HG02884 (cell line): ENCODE data around the gene HOXD4.
A peak's percentile ranks its signal among the peaks of the same experiment; 100 is the strongest.

ENCODE experiments used
- ATAC-seq: cut with Tn5 transposase; IDR thresholded peaks from one replicate; pipeline ENCODE4 v1.9.1; 2021; ENCODE audit warnings: mild to moderate bottlenecking, moderate library complexity; ENCODE audit not compliant: unreplicated experiment

The HOXD4 gene

DNA sequence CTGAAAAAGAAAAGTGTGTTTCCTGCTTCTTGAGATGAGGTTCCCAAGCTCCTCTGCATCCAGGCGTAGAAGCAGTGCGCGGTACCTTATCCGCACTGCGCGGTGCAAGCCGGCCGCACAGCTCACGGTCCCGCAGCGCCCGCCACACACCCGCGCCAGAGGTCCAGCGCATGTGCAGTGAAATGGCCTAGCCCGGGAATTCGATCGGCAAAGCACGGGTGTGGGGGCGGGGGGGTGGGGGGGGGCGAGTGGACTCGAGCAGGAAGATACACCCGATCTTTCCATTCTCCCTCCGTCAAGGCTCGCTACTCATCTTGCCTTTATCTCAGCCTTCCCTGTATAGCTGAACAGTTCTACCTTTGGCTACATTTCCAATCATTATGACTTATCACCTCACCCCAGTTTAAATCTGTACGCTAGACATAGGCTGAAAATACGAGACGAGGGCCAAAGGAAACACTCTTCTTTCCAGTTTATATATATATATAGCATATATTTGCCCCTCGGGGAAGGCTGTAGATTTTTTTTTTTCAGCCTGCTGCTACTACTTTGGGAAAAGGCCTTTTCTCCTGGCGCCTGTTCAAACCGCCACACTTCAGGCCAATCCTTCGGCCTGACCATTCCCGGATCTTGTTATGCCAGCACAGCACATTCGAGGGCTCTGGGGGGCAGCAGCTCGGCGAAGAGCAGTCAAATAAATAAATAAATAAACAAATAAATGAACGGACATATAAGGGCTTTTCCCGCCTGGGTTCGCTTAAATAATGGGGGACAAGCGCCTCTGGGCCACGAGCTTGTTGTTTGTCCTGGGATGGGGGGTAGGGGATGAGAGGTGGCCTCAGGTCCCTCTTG is 11.5 kb upstream of the HOXD4 start:
- no peak for ATAC-seq

DNA sequence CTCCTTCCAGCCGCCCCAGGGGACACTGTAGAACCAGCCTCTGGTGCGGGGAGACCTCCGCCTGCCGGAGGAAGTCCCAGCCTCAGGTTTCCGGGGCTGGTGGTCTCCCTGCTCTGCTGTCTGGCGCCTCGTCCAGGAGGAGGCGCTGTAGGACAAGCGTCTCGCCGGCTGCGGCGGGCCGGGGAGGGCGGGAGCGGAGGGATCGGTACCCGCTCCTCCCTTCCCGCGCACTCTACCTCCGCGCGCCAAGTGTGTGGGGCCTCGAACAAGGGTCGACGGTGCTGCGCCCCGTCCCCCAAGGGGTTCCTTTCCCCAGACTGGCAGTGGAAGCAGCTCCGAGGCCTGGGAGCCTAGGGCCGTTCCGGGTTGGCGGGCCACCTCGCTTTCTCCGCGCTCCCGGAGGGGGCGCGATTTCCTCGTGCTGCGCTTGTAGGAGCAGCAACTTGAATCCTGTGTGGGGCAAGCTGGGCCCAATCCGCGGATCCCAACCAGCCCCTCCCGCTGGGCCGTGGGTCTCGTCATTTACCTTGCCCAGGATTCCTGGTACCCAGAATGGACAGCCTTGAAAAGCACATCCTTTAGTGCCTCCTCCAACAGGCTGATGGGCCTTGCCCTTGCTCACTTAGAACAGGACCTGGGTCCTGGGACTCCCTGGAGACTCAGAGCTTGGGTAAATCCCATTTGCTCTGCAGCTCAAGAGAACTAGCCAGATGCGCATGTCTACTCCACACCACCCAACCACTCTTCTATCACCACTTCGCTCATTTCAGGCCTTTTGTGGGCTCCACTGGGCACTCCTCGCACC is 10.6 kb upstream of the HOXD4 start:
- peak; percentile 89 for ATAC-seq

DNA sequence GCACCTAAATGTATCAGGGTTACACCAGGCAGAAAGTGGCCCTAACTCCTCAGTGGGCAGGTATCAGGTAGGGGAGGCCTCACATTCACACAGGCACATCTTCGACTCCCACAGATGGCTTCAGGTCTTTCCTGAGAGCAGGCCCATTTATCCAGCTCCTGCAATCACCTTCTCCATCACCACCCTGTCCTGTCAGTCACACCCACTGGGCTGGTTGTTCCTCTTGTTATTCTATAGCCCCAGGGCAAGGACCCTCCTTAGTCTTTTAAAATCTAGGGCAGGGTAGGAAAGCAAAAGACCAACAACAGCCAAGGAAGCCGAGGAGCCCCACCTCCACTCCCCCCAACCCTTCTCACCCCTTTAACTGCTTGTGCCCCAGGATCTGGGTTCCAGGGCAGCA is 9.1 kb upstream of the HOXD4 start:
- ATAC-seq = no peak

DNA sequence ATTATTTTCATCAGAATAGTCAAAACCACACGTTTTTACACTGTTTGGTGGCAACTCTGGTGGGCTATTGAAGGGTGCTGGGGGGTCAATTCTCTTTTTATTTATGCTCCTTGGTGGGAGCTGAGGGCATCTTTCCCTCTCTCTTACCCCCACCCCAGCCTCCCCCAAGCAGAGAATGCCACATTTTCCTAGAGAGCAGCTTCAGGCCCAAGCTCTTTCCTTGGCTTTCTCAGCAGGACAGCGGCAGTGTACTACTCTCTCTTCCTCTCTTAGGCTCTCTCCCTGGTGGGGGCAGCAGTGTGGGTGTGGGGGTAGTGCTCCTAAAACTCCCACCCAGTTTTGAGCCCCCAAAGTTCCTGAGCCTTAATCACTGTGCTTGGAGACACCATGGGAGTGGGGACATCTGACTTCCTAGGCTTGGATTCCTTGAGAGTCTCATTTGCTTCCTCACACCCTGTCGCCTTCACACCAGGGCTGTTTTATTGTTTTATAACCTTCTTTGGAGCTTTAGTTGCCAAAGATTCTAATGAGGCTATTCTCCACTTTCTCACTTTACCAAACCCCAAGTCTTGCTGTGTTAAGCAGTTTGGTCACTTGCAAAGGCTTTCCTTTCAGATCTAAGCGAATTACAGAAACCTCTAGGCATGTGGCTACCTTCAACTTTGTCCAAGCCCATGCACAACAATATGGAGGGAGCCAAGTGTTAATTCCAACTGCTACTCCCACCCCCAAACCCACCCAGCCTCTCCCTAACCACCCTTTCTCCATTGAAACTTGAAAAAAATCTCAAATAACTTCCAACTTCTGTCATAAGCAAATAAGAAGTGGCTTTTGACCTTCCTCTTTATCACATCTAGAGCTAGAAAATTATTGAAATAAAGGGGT is 6.0 kb upstream of the HOXD4 start:
- no peak for ATAC-seq

DNA sequence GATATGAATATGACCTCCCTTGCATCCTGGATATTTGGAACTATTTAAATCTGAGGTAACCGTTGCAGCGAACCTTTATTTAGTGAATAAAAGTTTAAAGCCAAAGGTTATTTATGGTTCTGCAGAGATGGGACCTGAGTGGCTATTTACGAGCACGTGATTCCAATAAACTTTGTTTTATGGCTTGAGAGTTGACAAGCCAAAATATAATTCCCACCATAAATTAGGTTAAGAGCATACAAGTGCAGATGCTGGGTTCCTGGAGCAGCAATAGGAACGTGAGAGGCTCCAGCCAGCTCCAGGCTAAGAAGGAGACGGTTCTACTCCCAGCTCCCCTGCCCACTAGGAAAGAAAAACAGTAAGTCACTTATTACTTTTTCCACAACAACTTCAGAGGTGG is 5.2 kb upstream of the HOXD4 start:
- ATAC-seq = no peak

DNA sequence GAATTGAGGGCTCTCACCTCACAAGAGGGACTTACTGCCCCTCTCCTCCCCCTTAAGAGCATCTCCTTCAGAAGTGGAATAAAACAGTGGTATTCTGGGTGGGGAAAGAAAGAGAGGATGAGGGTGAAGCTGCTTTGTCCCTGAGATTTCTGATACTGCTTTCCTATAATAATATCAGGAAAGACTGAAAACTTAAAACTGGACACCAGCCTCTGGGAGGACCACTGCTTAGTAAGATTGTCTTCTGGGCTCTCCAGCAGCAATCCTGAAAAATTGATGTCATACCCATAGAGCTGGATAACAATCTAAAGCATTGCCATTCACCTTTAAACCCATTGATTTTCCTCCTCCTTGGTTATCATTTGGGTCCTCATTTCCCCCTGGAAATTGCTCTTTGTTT is 4.7 kb upstream of the HOXD4 start:
- no peak for ATAC-seq

DNA sequence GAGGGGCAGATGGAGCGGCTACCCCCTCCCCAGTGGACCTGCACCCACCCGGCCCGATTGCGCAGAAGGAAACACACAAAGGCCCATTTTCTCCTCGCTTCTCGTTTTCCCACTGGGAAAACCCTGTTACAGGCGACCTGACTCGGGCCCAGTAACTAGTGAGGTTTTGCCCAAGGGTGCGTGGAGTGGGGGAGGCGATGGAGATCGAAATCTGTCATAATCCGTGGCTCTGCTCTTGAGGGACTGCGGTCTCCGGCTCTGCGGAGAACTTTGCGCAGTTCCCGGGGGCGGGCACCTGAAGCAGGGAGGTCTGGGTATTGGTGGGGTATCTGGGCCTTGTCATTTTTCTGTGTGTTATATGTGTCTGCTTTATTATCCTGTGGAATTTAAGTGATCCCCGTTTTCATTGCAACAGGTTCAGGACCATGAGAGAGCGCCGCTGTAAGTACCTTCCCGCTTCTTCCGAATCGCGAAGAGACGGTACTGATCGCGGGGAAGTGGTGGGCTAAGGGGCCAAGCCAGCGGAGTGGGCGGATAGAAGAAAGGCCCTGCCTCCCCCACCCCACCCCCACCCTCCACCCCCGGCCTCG is 4.0 kb upstream of the HOXD4 start:
- no peak for ATAC-seq

DNA sequence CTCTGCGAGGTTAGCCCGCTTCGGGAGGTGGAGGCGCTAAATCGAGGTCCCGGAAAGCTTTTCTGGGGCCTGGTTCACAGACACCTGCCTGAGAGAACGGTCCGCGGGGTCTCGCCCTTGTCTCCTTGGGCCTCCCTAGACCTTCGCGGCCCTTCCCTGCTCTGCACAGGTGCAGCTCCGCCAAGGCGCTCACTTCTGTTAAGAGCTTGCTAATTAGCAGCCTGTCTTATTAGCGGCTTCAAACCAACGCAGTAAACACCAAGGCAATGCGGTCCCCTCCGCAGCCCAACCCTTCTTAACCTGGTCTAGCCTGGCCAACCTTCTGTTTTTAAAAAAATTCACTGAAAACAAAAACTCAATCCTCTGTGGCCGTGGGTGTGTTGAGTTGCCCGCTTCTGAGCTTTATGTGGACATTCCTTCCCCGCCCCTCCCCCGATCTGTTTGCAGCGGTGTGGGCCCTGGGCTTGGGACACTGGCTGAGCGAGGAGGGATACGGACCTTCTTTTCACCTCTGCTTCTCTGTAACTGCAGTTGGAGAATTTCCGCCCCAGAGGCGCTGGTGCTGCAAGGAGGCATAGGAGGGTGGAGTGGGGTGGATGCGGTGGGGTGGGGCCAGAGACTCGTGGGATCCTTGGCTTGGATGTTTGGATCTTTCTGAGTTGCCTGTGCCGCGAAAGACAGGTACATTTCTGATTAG is 3.4 kb upstream of the HOXD4 start:
- ATAC-seq = no peak

DNA sequence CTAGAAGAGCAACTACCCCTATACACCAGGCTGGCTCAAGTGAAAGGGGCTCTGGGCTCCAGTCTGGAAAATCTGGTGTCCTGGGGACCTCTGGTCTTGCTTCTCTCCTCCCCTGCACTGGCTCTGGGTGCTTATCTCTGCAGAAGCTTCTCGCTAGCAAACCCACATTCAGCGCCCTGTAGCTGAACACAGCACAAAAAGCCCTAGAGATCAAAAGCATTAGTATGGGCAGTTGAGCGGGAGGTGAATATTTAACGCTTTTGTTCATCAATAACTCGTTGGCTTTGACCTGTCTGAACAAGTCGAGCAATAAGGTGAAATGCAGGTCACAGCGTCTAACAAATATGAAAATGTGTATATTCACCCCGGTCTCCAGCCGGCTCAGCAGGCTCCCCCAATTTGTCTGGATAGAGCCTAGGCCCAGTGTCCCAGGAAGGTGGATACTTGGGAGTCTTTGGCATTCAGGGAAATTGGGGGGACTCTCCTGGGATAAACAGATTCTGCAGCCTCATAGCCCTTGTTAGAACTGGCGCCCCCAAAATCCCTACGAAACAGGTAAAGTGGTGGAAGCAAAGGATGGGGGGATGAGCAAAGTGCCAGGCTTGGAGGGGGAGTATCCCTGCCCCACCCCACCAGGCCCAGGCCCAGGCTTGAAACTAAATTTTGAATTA is 2.5 kb upstream of the HOXD4 start:
- ATAC-seq = no peak

DNA sequence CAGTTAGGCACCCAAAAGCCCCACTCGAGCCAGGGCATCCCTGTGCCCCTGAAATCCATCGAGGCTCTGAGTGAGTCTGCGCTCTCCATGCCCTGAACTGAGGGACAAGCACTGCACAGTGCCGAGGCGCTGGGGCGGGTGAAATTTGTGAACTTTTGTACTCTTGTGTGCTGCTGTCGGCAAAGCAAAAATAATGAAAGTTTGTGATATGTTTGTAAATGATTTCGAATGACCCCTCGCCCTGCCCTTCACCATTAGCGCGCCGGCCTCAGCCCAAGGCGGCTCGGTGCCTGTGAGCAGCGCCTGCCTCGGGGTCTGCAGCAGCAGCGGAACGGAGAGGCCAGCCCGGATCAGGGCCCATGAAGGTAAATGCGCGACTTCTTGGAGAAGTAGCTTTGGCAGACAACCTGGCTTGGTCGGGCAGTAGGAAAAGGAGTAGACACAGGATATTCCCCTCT is 1.8 kb upstream of the HOXD4 start:
- no peak for ATAC-seq

DNA sequence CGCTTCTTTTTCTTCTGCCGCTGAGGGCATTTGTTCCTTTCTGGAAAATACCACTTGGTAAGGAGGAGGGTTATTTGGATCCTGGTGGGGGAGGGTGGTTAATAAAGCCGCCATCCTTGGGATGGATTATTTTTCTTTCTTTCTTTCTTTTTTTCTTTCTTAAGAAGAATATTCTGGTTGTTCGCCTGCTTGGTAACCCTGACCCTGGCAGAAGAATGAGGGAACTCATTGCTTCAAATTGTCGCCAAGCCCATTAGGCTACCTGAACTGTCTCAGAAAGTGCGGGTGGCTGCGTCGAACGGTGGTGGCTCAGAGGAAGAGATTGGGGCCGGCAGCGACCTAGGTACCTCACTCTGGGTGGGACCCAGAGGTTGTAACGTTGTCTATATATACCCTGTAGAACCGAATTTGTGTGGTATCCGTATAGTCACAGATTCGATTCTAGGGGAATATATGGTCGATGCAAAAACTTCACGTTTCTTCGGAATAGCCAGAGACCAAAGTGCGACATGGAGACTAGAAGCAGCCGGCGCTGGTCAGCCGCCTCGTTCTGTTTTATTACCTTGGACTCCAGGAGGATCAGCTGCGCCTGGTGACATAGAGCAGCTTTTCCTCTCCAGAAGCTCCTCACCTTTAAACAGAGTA is 1.3 kb upstream of the HOXD4 start:
- ATAC-seq = no peak

DNA sequence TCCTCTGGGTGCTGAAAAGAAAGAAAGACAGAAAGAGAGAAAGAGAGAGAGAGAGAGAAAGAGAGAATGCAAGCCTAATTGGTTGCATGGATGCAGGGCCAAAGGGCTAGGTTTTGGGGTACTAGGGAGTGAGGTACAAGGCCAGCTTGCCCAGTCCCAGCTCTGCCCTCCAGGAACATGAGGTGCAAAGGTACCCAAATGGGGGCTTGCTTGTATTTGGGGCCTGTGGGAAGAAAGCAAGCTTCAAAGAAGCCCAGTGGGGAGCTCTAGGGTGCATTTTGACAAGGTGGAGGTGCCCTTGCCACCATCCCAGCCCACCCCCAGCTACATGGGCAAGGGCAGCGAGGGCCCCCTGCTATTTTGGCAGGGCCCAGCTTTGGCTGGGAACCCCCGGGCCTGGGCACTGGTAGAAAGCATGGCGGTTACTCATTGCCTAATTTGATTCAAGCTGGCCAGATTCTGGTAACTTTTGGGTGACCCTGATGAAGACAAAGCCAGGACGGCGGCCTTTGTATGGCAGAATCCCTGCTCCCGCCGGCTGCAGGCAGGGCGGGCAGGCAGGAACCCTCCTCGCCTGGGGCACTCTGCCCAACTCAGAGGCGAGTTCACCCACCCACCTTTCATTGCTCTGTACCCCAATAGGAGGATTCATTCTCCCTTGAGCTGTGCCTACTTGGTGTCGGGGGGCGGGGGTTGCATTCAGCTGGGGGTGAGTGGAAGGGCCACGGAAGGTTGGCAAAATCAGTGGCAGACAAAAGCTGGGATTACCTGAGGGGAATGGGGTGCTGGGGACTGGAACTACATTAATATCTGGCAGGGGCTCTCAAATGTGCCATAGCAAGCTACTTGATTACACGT is 537 bp upstream of the HOXD4 start:
- no peak for ATAC-seq

DNA sequence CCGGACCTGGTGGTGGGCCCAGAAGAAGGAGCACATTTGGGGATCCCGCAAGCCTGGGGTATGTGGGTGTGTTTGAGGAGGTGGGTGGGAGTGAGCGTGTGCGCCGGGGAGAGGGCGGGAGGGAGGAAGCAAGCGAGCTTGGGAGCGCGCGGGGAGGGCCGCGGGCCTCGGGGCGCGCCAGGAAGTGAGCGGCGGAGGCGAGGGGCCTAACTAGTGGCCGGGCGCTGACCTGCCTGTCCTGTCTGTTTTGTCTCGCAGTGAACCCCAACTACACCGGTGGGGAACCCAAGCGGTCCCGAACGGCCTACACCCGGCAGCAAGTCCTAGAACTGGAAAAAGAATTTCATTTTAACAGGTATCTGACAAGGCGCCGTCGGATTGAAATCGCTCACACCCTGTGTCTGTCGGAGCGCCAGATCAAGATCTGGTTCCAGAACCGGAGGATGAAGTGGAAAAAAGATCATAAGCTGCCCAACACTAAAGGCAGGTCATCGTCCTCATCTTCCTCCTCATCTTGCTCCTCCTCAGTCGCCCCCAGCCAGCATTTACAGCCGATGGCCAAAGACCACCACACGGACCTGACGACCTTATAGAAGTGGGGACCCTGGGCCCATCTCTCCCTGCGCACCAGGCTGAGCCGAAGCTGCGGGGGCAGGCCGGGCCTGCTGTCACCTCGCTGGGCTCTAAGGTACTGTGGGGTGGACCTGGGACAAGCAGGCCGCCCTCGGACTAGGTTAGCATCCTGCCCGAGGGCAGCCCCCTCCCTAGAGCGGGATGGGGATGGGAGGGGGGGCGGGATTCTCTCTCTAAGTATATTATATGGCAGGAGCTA is 1.2 kb downstream of the HOXD4 start:
- no peak for ATAC-seq

DNA sequence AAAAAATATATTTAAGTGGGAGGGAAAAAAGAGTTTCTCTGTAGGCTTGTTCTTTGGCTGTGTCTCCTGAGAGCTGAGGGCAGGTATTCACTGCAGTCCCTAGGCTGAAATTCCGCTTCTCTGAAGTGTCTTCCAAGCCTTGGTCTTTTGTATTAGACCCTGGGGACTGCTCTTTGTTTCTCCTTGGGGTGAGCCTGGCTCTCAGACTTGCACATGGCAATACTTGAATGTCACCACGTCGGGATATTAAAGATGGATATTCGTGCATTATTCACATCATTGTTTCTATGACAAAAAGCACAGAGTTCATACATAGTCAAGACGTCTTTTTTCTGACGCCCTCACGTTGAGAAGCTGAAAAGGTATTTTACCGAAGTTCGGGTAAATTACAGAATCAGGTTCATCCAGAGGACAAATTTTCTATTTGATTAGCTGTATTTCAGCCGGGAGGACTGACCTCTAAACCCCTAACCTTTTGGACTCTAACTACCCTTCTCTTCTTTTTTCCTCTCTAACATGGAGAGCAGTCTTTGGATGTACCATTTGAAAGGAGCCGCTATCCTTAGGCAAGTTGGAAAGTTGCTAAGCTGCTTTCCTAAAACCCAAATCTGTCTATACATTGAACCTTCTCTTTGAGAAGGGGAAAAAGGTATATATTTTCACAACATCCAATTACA is 3.4 kb downstream of the HOXD4 start:
- ATAC-seq = no peak

DNA sequence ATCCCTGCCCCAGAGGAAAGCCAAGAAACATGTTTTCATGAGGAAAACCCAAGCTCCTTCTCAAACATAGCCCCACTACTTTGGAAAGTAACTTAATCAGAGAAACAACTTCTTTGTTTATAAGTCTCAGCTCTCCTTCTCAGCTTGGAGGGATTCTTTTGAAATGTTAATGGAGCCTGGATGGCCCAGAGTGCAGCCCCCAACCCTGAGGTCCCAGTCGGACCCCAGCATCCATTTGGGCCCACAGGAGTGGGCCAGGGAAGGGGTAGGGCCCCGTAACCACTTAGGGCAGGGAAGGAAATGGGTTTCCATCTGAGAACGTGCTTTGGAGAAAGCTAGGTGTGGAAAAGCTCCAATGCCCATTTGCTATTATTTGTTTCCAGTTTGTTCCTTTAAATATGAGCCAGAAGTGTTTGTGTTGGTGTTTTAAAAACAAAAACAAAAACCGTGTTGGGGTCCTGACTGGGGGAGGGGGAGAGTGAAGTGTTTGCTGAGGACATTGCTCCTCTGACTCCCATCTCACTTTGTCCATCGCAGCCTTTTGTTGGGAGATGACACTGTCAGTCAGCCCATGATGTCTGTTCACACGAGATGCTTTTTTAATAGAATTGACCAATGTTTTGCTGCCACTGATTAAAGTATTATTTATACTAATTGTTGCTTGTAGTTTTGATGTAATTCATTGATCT is 4.2 kb downstream of the HOXD4 start:
- no peak for ATAC-seq

DNA sequence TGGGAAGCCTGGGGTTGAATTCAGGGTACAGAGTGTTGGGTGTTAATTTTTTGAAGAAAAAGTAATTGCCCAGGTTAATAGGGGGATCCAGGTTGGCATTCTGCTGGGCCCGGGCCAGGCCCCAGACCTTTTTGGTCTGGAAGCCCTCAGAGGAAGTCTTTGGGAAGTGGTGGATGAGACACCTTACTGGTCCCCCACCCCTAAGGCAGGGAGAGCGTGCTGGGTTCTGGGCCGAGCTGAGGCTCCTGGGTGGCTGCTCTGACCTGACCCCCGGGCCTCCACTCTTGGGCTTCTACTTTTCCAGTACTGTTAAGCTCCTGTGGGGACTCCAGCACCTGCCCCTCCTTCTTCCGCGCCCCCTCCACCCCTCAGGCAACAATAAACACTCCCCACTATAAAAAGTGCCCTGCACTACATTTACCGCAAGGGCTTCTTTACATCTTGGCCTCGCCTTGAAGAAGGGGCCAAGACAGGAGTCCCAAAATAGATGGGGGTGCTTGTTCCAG is 5.0 kb downstream of the HOXD4 start:
- no peak for ATAC-seq
